Hematopoietic multipotent progenitor cell treated with erythropoietin and hydrocortisone succinate and interleukin-3 and kit ligand, for 6 days (in vitro differentiated cells): ENCODE data around the gene ADGRG6.

ENCODE experiments used
- DNase-seq: peaks from one replicate; pipeline ENCODE4 v3.0.0-alpha.2; 2015

ADGRG6 gene

GRCh38 chr6:142378138-142378875 is 76.5 kb downstream of the ADGRG6 start:
- peak; percentile 56 for DNase-seq

- peak; percentile 60 for DNase-seq
These were observed 78.8 kb downstream of the ADGRG6 start for GRCh38 chr6:142380626-142381025.

GRCh38 chr6:142381181-142381580 is 79.4 kb downstream of the ADGRG6 start:
- no peak for DNase-seq

GRCh38 chr6:142381845-142382378 is 80.1 kb downstream of the ADGRG6 start:
- DNase-seq: no peak

- DNase-seq: no peak
These were observed 82.9 kb downstream of the ADGRG6 start for GRCh38 chr6:142384519-142385254.

GRCh38 chr6:142385352-142385751 is 83.5 kb downstream of the ADGRG6 start:
- no peak for DNase-seq

- DNase-seq: no peak
These were observed 84.8 kb downstream of the ADGRG6 start for GRCh38 chr6:142386657-142387056.

GRCh38 chr6:142387997-142388815 is 86.4 kb downstream of the ADGRG6 start:
- peak; percentile 81 for DNase-seq

GRCh38 chr6:142395266-142395665 is 93.5 kb downstream of the ADGRG6 start:
- no peak for DNase-seq

GRCh38 chr6:142395768-142396231 is 94.0 kb downstream of the ADGRG6 start:
- peak; percentile 66 for DNase-seq

GRCh38 chr6:142398353-142398752 is 96.5 kb downstream of the ADGRG6 start:
- DNase-seq: no peak

- DNase-seq: no peak
These were observed 97.9 kb downstream of the ADGRG6 start for GRCh38 chr6:142399739-142400138.

- DNase-seq: peak; percentile 94
These were observed 98.7 kb downstream of the ADGRG6 start for GRCh38 chr6:142400495-142400894.

GRCh38 chr6:142401838-142402237 is 100.0 kb downstream of the ADGRG6 start:
- no peak for DNase-seq

- DNase-seq: no peak
These were observed 102.9 kb downstream of the ADGRG6 start for GRCh38 chr6:142404751-142405150.

- DNase-seq: no peak
These were observed 104.3 kb downstream of the ADGRG6 start for GRCh38 chr6:142406131-142406530.

GRCh38 chr6:142407685-142408273 is 106.0 kb downstream of the ADGRG6 start:
- DNase-seq: no peak

- peak; percentile 25 for DNase-seq
These were observed 106.6 kb downstream of the ADGRG6 start for GRCh38 chr6:142408409-142408808.

- no peak for DNase-seq
These were observed 108.0 kb downstream of the ADGRG6 start for GRCh38 chr6:142409794-142410193.

- DNase-seq: no peak
These were observed 109.3 kb downstream of the ADGRG6 start for GRCh38 chr6:142411145-142411544.

- no peak for DNase-seq
These were observed 110.4 kb downstream of the ADGRG6 start for GRCh38 chr6:142412241-142412640.

- DNase-seq: no peak
These were observed 110.9 kb downstream of the ADGRG6 start for GRCh38 chr6:142412658-142413057.

GRCh38 chr6:142413111-142413510 is 111.3 kb downstream of the ADGRG6 start:
- no peak for DNase-seq
